ENCODE data around the gene AK5. TPM values are rescaled to one million over a fixed set of nuclear protein-coding genes. Genes with fewer than 3 reads are reported as not detected.

AK5 gene
- total and polyA plus RNA-seq, 2 donors (not counting 1 experiment from before 2014, with no cell fraction given) = 0.18 TPM; not detected in 1

GRCh38 chr1:77360256-77360655 lies 78.4 kb downstream of the AK5 start:
- H4K20me1 ChIP-seq (ENCODE audit: control insufficient read depth, insufficient read depth, low read length, poor library complexity, severe bottlenecking) = no peaks in the 10 kb centered on the region
- H3K4me1 Mint-ChIP-seq = no peaks in the 10 kb centered on the region

GRCh38 chr1:77361621-77362020 lies 79.8 kb downstream of the AK5 start:
- Histone ChIP-seq H4K20me1 (ENCODE audit: control insufficient read depth, insufficient read depth, low read length, poor library complexity, severe bottlenecking) (no peaks in the 10 kb centered on the region), H3K9me3 (ENCODE audit: control extremely low read depth in 1 of 3, control insufficient read depth in 2 of 3, insufficient read depth in 1 of 3, low read length in 2 of 3) (no peaks in the 10 kb centered on the region), H3K4me1 (ENCODE audit: control insufficient read depth in 2 of 2, insufficient read depth in 2 of 2, low read length in 2 of 2) (no peaks in the 10 kb centered on the region), H3K79me2 (ENCODE audit: control insufficient read depth, insufficient read depth, low read length) (no peaks in the 10 kb centered on the region), H3K27ac (ENCODE audit: low read length in 2 of 2) (no peak overlapping the region), H3K36me3 (replicated peaks in 1 of 2; ENCODE audit: control extremely low read depth in 1 of 2, control insufficient read depth in 1 of 2, extremely low read depth in 1 of 2, insufficient read depth in 2 of 2, low read length in 1 of 2) (no peaks in the 10 kb centered on the region), H3K9ac (ENCODE audit: low read length) (no peak overlapping the region), H3K4me3 (ENCODE audit: control extremely low read depth in 1 of 5, extremely low read depth in 1 of 5, insufficient read depth in 1 of 5, low read depth in 2 of 5, low read length in 4 of 5) (no peak overlapping the region), H2AFZ (ENCODE audit: insufficient read depth, low read depth, low read length, poor library complexity, severe bottlenecking) (no peak overlapping the region), H3K27me3 (replicated peaks in 1 of 4; ENCODE audit: control extremely low read depth in 1 of 4, control insufficient read depth in 3 of 4, insufficient read depth in 4 of 4, low read length in 3 of 4) (peaks cover 0 to 2% (median 0%) of the 10 kb centered on the region in 4 experiments), H3K4me2 (replicated peaks; ENCODE audit: low read depth, low read length, poor library complexity, severe bottlenecking) (no peak overlapping the region)
- ChIA-PET POLR2A (no interaction called here), CTCF (no interaction called here)
- TF ChIP-seq CTCF (IDR thresholded peaks at IDR 0.05) = no peak
- no peak for TF ChIP-seq EZH2 (IDR thresholded peaks at IDR 0.05; ENCODE audit: borderline replicate concordance, insufficient read depth, low read depth, low read length, poor library complexity, severe bottlenecking)
- WGBS (ENCODE audit: insufficient coverage) = no CpG with 5 or more reads among the region's 7 CpGs
- DNase-seq = no peak
- H3K9me3 Mint-ChIP-seq (ENCODE audit: insufficient read depth) = no peaks in the 10 kb centered on the region
- no peak for ATAC-seq (ENCODE audit: low read depth)
- intact Hi-C loops (cut with micrococcal nuclease) = no loop called here
- no peak overlapping the region for H3K27ac Mint-ChIP-seq
- no peaks in the 10 kb centered on the region for H3K4me1 Mint-ChIP-seq
- no peaks in the 10 kb centered on the region for H3K27me3 Mint-ChIP-seq
- no peak overlapping the region for H3K4me3 Mint-ChIP-seq

More at GRCh38 chr1:77360256-77360655, 78.4 kb downstream of the AK5 start:
- Histone ChIP-seq H3K4me1 (ENCODE audit: control insufficient read depth in 2 of 2, insufficient read depth in 2 of 2, low read length in 2 of 2) (no peaks in the 10 kb centered on the region), H3K27me3 (replicated peaks in 1 of 4; ENCODE audit: control extremely low read depth in 1 of 4, control insufficient read depth in 3 of 4, insufficient read depth in 4 of 4, low read length in 3 of 4) (peaks cover 0 to 2% (median 0%) of the 10 kb centered on the region in 4 experiments), H3K4me3 (ENCODE audit: control extremely low read depth in 1 of 5, extremely low read depth in 1 of 5, insufficient read depth in 1 of 5, low read depth in 2 of 5, low read length in 4 of 5) (no peak overlapping the region), H3K27ac (ENCODE audit: low read length in 2 of 2) (no peak overlapping the region), H3K79me2 (ENCODE audit: control insufficient read depth, insufficient read depth, low read length) (no peaks in the 10 kb centered on the region), H3K4me2 (replicated peaks; ENCODE audit: low read depth, low read length, poor library complexity, severe bottlenecking) (no peak overlapping the region), H3K9ac (ENCODE audit: low read length) (no peak overlapping the region), H3K9me3 (ENCODE audit: control extremely low read depth in 1 of 3, control insufficient read depth in 2 of 3, insufficient read depth in 1 of 3, low read length in 2 of 3) (no peaks in the 10 kb centered on the region), H3K36me3 (replicated peaks in 1 of 2; ENCODE audit: control extremely low read depth in 1 of 2, control insufficient read depth in 1 of 2, extremely low read depth in 1 of 2, insufficient read depth in 2 of 2, low read length in 1 of 2) (no peaks in the 10 kb centered on the region), H2AFZ (ENCODE audit: insufficient read depth, low read depth, low read length, poor library complexity, severe bottlenecking) (no peak overlapping the region)
- ChIA-PET CTCF (no interaction called here), POLR2A (no interaction called here)
- no peak overlapping the region for H3K4me3 Mint-ChIP-seq
- intact Hi-C loops (cut with micrococcal nuclease) = no loop called here
- no peak for DNase-seq
- no peak overlapping the region for H3K27ac Mint-ChIP-seq
- no peaks in the 10 kb centered on the region for H3K9me3 Mint-ChIP-seq (ENCODE audit: insufficient read depth)
- TF ChIP-seq CTCF (IDR thresholded peaks at IDR 0.05) = no peak
- TF ChIP-seq EZH2 (IDR thresholded peaks at IDR 0.05; ENCODE audit: borderline replicate concordance, insufficient read depth, low read depth, low read length, poor library complexity, severe bottlenecking) = no peak
- no peak for ATAC-seq (ENCODE audit: low read depth)
- H3K27me3 Mint-ChIP-seq = no peaks in the 10 kb centered on the region

Data from B cell (primary cell).